Measurements from ENCODE around the gene MVP.

DNA sequence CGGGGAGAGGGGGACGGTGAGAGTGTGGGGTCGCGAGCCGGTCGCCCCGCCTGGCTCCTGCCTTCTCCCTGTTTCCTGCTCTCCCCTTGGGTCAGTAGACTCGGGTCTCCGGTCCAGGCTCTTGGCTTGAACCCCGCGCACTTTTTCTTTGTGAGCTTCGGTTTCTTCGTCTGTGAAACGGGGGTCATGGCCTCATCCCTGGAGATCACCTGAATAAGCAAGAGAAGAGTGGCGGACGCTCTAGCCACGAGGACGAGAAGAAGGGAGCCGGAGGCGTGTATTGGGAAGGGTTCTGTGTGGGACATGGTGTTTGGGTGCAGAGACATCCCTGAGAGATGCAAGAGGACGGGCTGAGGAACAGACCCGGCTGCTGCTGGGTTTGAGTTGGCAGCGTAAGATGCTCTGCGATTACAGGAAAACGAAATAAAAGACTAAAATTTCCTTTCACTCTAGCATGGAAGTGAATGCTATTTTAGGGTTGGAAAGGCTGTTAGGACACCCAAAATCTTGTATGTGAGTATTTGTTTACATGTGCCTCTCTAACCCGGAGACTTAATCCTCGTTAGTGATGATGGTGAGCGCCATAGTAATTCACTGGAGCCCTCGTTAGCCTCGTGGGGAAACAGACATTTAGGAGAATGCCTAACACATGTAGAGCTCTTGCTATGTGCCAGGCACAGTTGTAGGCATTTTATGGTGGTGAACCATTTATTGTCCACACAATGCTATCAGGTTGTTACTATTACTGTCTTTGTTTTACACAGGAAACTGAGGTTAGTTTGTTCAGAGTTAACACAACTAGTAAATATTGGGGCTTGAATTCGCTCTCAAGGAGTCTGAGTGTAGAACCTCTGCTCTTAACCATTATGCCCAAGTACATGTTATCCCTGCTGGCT is 29.1 kb upstream of the MVP start:
- TF ChIP-seq POLR2AphosphoS5 (IDR thresholded peaks at IDR 0.05; ENCODE audit: low read depth, low read length) = no peak
- TF ChIP-seq TAF1 (IDR thresholded peaks at IDR 0.05; ENCODE audit: low read depth, low read length) = no peak

Measured in GM12891 (cell line).